GM12874 (cell line): ENCODE measurements around the gene SPOCK3.

Source experiments
- CTCF ChIP-seq: IDR thresholded peaks from 2 replicates; pipeline ENCODE4 v1.5.1; 2011; ENCODE audit warnings: low read depth, mild to moderate bottlenecking, control low read depth, low read length, moderate library complexity; ENCODE audit not compliant: insufficient read depth

SPOCK3 gene

GRCh38 chr4:167020410-167020809 lies 213.9 kb downstream of the SPOCK3 start:
- TF ChIP-seq CTCF, result 0 out of 2 replicates have a peak, but pooled peaks have one; percentile 21

GRCh38 chr4:167014944-167015343 lies 219.3 kb downstream of the SPOCK3 start:
- TF ChIP-seq CTCF, result no peak

- no peak for TF ChIP-seq CTCF
These were observed 231.0 kb downstream of the SPOCK3 start for GRCh38 chr4:167003326-167003725.

- TF ChIP-seq CTCF, result no peak
These were observed 234.0 kb downstream of the SPOCK3 start for GRCh38 chr4:167000141-167000852.

- no peak for TF ChIP-seq CTCF
These were observed 238.1 kb downstream of the SPOCK3 start for GRCh38 chr4:166996216-166996615.

- TF ChIP-seq CTCF, result no peak
These were observed 239.6 kb downstream of the SPOCK3 start for GRCh38 chr4:166994686-166995085.

- TF ChIP-seq CTCF, result no peak
These were observed 243.2 kb downstream of the SPOCK3 start for GRCh38 chr4:166991006-166991561.
